Activated CD4-positive, alpha-beta T cell treated with anti-CD3 and anti-CD28 coated beads for 48 hours (primary cell): Measurements from ENCODE around the gene INTS1.

Experiments used
- DNase-seq: peaks from one replicate; pipeline ENCODE4 v3.0.0-alpha.2; 2020

Gene INTS1

GRCh38 chr7:1484569-1484968 lies 19.6 kb downstream of the INTS1 start:
- DNase-seq: no peak

GRCh38 chr7:1483536-1484505 lies 20.4 kb downstream of the INTS1 start:
- DNase-seq: no peak

GRCh38 chr7:1483079-1483478 lies 21.1 kb downstream of the INTS1 start:
- DNase-seq: no peak

- DNase-seq: no peak
Measured at GRCh38 chr7:1481300-1481699, 22.9 kb downstream of the INTS1 start.

GRCh38 chr7:1480670-1481069 lies 23.5 kb downstream of the INTS1 start:
- no peak for DNase-seq

GRCh38 chr7:1479287-1479686 lies 24.9 kb downstream of the INTS1 start:
- no peak for DNase-seq

- no peak for DNase-seq
Measured at GRCh38 chr7:1478480-1478879, 25.7 kb downstream of the INTS1 start.

GRCh38 chr7:1476859-1477258 lies 27.3 kb downstream of the INTS1 start:
- no peak for DNase-seq

- no peak for DNase-seq
Measured at GRCh38 chr7:1475991-1476390, 28.2 kb downstream of the INTS1 start.

- no peak for DNase-seq
Measured at GRCh38 chr7:1475393-1475792, 28.8 kb downstream of the INTS1 start.

GRCh38 chr7:1474736-1475135 lies 29.5 kb downstream of the INTS1 start:
- DNase-seq: no peak

GRCh38 chr7:1473864-1474512 lies 30.2 kb downstream of the INTS1 start:
- DNase-seq: peak; percentile 92

- DNase-seq: no peak
Measured at GRCh38 chr7:1470901-1471300, 33.3 kb downstream of the INTS1 start.

GRCh38 chr7:1468643-1469298 lies 35.4 kb downstream of the INTS1 start:
- no peak for DNase-seq

- no peak for DNase-seq
Measured at GRCh38 chr7:1468203-1468602, 36.0 kb downstream of the INTS1 start.

- no peak for DNase-seq
Measured at GRCh38 chr7:1466524-1467271, 37.5 kb downstream of the INTS1 start.

- DNase-seq: no peak
Measured at GRCh38 chr7:1464694-1465093, 39.5 kb downstream of the INTS1 start.

- no peak for DNase-seq
Measured at GRCh38 chr7:1463676-1464223, 40.4 kb downstream of the INTS1 start.

- DNase-seq: no peak
Measured at GRCh38 chr7:1461646-1462375, 42.4 kb downstream of the INTS1 start.

GRCh38 chr7:1460821-1461645 lies 43.2 kb downstream of the INTS1 start:
- no peak for DNase-seq
